ENCODE measurements around the gene MCAT. TPM values are rescaled to one million over a fixed set of nuclear protein-coding genes. Genes with fewer than 3 reads are reported as not detected.

The MCAT gene
- total and polyA plus RNA-seq, 2 of the 4 experiments (the other 2 are of a cell fraction), result 7.3 to 19.7 TPM

GRCh38 chr22:43166132-43166930 lies 23.1 kb upstream of the MCAT start:
- H4K5ac ChIP-seq (ENCODE audit: low read depth, low read length), result no peak overlapping the region
- H2AK5ac ChIP-seq (ENCODE audit: low read depth, low read length), result no peak overlapping the region
- no peak overlapping the region for H4K8ac ChIP-seq (ENCODE audit: low read depth in 2 of 2, low read length in 2 of 2)
- TF ChIP-seq ELK1 (IDR thresholded peaks at IDR 0.05; ENCODE audit: borderline replicate concordance, low read depth, low read length) (no peak), MAZ (IDR thresholded peaks at IDR 0.05; ENCODE audit: borderline replicate concordance, low read depth, low read length) (no peak), CEBPB (IDR thresholded peaks at IDR 0.05; ENCODE audit: low read depth, low read length) (no peak), FOS (IDR thresholded peaks at IDR 0.05; ENCODE audit: low read depth, low read length) (no peak), RFX5 (IDR thresholded peaks at IDR 0.05; ENCODE audit: low read depth, low read length) (no peak), NFE2L2 (IDR thresholded peaks at IDR 0.05; ENCODE audit: low read depth, low read length) (no peak), MAFK (IDR thresholded peaks at IDR 0.05; ENCODE audit: low read depth, low read length) (no peak), CTCF (conservative IDR thresholded peaks at IDR 0.05; ENCODE audit: low read depth, low read length) (no peak), MXI1 (IDR thresholded peaks at IDR 0.05; ENCODE audit: borderline replicate concordance, low read depth, low read length) (no peak), USF2 (IDR thresholded peaks at IDR 0.05; ENCODE audit: low read depth, low read length) (no peak), SMC3 (IDR thresholded peaks at IDR 0.05; ENCODE audit: low read depth, low read length) (no peak), POLR2A (IDR thresholded peaks at IDR 0.05; ENCODE audit: low read depth, low read length) (no peak), RAD21 (IDR thresholded peaks at IDR 0.05; ENCODE audit: low read length) (no peak), CHD1 (IDR thresholded peaks at IDR 0.05; ENCODE audit: low read depth, low read length) (no peak), RCOR1 (IDR thresholded peaks at IDR 0.05; ENCODE audit: insufficient replicate concordance, low read length) (no peak), BHLHE40 (IDR thresholded peaks at IDR 0.05; ENCODE audit: low read depth, low read length) (no peak)
- no peaks in the 10 kb centered on the region for H3K4me1 ChIP-seq (ENCODE audit: control insufficient read depth, insufficient read depth, low read length)
- intact Hi-C loops (cut with micrococcal nuclease) (no loop called here), dilution Hi-C loops (cut with HindIII; ENCODE audit: low sequenced_read_pairs, unreplicated experiment) (no loop called here), in situ Hi-C loops (cut with MboI; ENCODE audit: low sequenced_read_pairs) (no loop called here)
- no peak overlapping the region for H3K23ac ChIP-seq (ENCODE audit: low read depth, low read length)
- no peak overlapping the region for H3K4me3 ChIP-seq (ENCODE audit: insufficient read depth, low read depth, low read length)
- no TSS peak for BruUV-seq (replicated peaks)
- no peak overlapping the region for H3K4ac ChIP-seq (ENCODE audit: low read depth, low read length)
- ATAC-seq (ENCODE audit: low read depth), result no peak
- peaks cover 31% of the 10 kb centered on the region for H3K36me3 ChIP-seq (ENCODE audit: control insufficient read depth, insufficient read depth, low read length)
- H2BK120ac ChIP-seq (ENCODE audit: low read depth, low read length), result no peak overlapping the region
- H4K20me1 ChIP-seq (ENCODE audit: insufficient read depth, low read length), result peaks cover 4% of the 10 kb centered on the region
- WGBS, 2 experiments (ENCODE audit: extremely low coverage in 2 of 2, insufficient read length in 1 of 2), result 92% methylated on average over 4 of the region's 23 CpGs; no CpG with 5 or more reads in 1 of the 2 experiments
- H3K4me2 ChIP-seq (ENCODE audit: low read depth, low read length), result no peak overlapping the region
- no peak overlapping the region for H3K18ac ChIP-seq (ENCODE audit: low read depth, low read length)
- H3K14ac ChIP-seq (replicated peaks; ENCODE audit: low read depth, low read length), result no peak overlapping the region
- no peak overlapping the region for H2BK5ac ChIP-seq (ENCODE audit: low read depth, low read length, poor library complexity, severe bottlenecking)
- no peak overlapping the region for H3K27ac ChIP-seq (ENCODE audit: insufficient read depth, low read length)
- ChIA-PET CTCF (no interaction called here), POLR2A (ENCODE audit: unreplicated experiment) (no interaction called here)
- H3K27me3 ChIP-seq (ENCODE audit: control insufficient read depth, insufficient read depth, low read length), result no peaks in the 10 kb centered on the region
- no peak overlapping the region for H3K9ac ChIP-seq (ENCODE audit: low read depth, low read length)
- peaks cover 4% of the 10 kb centered on the region; the same call in 1 of the 2 replicates for H3K9me1 ChIP-seq (ENCODE audit: insufficient read depth, low read length)
- H3K9me3 ChIP-seq (ENCODE audit: control insufficient read depth, insufficient read depth, low read length), result no peaks in the 10 kb centered on the region
- no peak overlapping the region for H2AK9ac ChIP-seq (replicated peaks; ENCODE audit: low read depth, low read length, poor library complexity)
- no peak overlapping the region for H4K91ac ChIP-seq (ENCODE audit: insufficient read depth, low read depth, low read length)
- H3K56ac ChIP-seq (ENCODE audit: extremely low read depth, insufficient read depth, low read length), result no peak overlapping the region
- no peak overlapping the region for H2BK15ac ChIP-seq (ENCODE audit: low read depth, low read length)
- no peak overlapping the region for H2BK20ac ChIP-seq (ENCODE audit: low read depth, low read length)
- no peak for DNase-seq
- no peak overlapping the region for H2AFZ ChIP-seq (replicated peaks; ENCODE audit: low read length, poor library complexity)
- peaks cover 0 to 5% of the 10 kb centered on the region in 2 experiments; a peak in 1 of 4 replicates for H3K79me1 ChIP-seq (ENCODE audit: low read depth in 1 of 2, low read length in 2 of 2)

All from IMR-90 (cell line).